Psoas muscle (tissue), 8 donors: ENCODE data around the gene ZNF845. TPM values are rescaled to one million over a fixed set of nuclear protein-coding genes. Genes with fewer than 3 reads are reported as not detected.

Source experiments
- ATAC-seq, 4 donors: fragments of 200-7000 bp; cut with Tn5 transposase; one replicate each; pipeline ENCODE4 v1.9.1; 2020; ENCODE audit warnings: moderate library complexity in 3 of 4, mild to moderate bottlenecking in 2 of 4
- DNase-seq, 2 donors: peaks; one replicate each; pipeline ENCODE4 v3.0.0-alpha.2; 2020
- H3K27ac ChIP-seq: fragments of 200-600 bp; one replicate; pipeline ENCODE4 v1.8.0; 2022
- H3K27me3 ChIP-seq, 3 donors: fragments of 200-600 bp in 1 of 3; one replicate each; pipeline versions ENCODE4 v1.6.1 to v1.8.0; 2013 to 2022; ENCODE audit warnings: low read length in 2 of 3, mild to moderate bottlenecking in 2 of 3, moderate library complexity in 1 of 3; ENCODE audit not compliant: insufficient read depth in 3 of 3
- H3K36me3 ChIP-seq, 2 donors: fragments of 200-600 bp in 1 of 2; one replicate each; pipeline versions ENCODE4 v1.6.1 to v1.8.0; 2013 to 2022; ENCODE audit warnings: low read depth in 1 of 2, mild to moderate bottlenecking in 1 of 2, moderate library complexity in 1 of 2; ENCODE audit not compliant: insufficient read depth in 1 of 2
- H3K4me1 ChIP-seq: fragments of 200-600 bp; one replicate; pipeline ENCODE4 v1.8.0; 2022
- H3K4me3 ChIP-seq: fragments of 200-600 bp; one replicate; pipeline ENCODE4 v1.8.0; 2022; ENCODE audit warnings: mild to moderate bottlenecking
- H3K9me3 ChIP-seq: fragments of 200-600 bp; one replicate; pipeline ENCODE4 v1.8.0; 2022
- WGBS, 3 donors: extraction: QIAGEN DNeasy Blood & Tissue Kit; methylation state at CpG; one replicate each; pipeline versions ENCODE4 v1.1.6 to v1.1.7; 2013; 5-methylcytosine and 5-hydroxymethylcytosine counted together
- intact Hi-C, 2 donors: fragments of 100-400 bp; cut with DNase I; formaldehyde crosslinking; loops; one replicate each; pipeline versions ENCODE4 v1.11.0 to v1.14.2; 2022
- polyA plus RNA-seq, 3 donors: library from polyadenylated mRNA; stranded (reverse); fragments of 200-250 nt; gene quantifications; one replicate each; pipeline ENCODE4 v1.2.3, GENCODE V29; 2013
- total RNA-seq, 4 donors: library from RNA; stranded (reverse); fragmentation: NEBNext Ultra II Directional in 2 of 4; extraction: Animal tissue kit (Norgen Biotek cat#: 25700) in 2 of 4; gene quantifications; one replicate each; pipeline versions ENCODE4 v1.2.1 to v1.2.4, GENCODE V29; 2021 to 2023
- TF ChIP-seq, protein P1 (sequence below): fragments of 200-600 bp; IDR thresholded peaks from one replicate; pipeline ENCODE4 v1.8.0; 2022; ENCODE audit warnings: antibody characterized with exemption
- donor health status: healthy with polysubstance abuse.
- donor health status: DM: no; HTN: no; CAD: no; lungs with moderate emphysema.
- donor health status: Bipolar disorder and iron deficiency.
- donor health status: healthy.
- donor health status: DM: yes; HTN: yes; CAD: no.
- donor health status: DM: no; HTN: no; CAD: no.
- donor health status: DM: no; HTN: no; CAD: no.
- donor health status: DM: yes; HTN: yes; CAD: no.

Gene ZNF845
- total and polyA plus RNA-seq, 7 donors: 0.81 to 5.1 (median 1.2) TPM

DNA sequence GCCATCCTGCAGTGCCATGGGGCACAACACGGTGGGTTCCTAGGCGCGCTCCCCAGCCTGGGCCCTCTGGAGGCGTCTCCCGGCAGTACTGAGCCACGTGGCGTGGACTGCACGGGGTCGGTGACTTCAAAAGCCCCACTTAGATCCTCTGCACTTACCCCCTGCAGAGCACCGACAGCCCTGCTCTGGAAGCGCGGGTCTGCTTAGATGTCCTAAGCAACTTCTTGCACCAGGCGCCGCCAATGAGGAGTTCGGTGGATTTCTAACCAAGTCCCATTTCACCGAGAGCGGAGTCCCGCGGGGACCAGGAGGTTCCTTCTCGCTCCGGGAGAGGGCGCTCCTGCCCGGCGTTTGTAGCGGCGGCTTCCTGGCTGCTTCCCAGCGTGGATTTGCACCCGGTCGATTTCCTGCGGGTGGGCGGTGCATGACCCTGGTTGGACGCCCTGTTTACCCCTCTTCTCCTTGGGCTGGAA is 25.2 kb upstream of the ZNF845 start:
- H3K27ac ChIP-seq: no peak overlapping the region
- no peak for ATAC-seq
- H3K4me1 ChIP-seq: no peaks in the 10 kb centered on the region
- TF ChIP-seq, protein P1, sequence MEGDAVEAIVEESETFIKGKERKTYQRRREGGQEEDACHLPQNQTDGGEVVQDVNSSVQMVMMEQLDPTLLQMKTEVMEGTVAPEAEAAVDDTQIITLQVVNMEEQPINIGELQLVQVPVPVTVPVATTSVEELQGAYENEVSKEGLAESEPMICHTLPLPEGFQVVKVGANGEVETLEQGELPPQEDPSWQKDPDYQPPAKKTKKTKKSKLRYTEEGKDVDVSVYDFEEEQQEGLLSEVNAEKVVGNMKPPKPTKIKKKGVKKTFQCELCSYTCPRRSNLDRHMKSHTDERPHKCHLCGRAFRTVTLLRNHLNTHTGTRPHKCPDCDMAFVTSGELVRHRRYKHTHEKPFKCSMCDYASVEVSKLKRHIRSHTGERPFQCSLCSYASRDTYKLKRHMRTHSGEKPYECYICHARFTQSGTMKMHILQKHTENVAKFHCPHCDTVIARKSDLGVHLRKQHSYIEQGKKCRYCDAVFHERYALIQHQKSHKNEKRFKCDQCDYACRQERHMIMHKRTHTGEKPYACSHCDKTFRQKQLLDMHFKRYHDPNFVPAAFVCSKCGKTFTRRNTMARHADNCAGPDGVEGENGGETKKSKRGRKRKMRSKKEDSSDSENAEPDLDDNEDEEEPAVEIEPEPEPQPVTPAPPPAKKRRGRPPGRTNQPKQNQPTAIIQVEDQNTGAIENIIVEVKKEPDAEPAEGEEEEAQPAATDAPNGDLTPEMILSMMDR: peak; percentile 9
- peaks cover 3 to 8% (median 5%) of the 10 kb centered on the region in 3 donors for H3K27me3 ChIP-seq
- 1 to 3% (median 2%) methylated on average over 32 of the region's 32 CpGs for WGBS, 3 donors
- no peaks in the 10 kb centered on the region for H3K36me3 ChIP-seq
- no peak overlapping the region for H3K4me3 ChIP-seq
- intact Hi-C loops: no loop called here
- DNase-seq: no peak
- H3K9me3 ChIP-seq: no peaks in the 10 kb centered on the region

- intact Hi-C loops: no loop called here
- Histone ChIP-seq H3K4me3 (no peak overlapping the region), H3K4me1 (no peaks in the 10 kb centered on the region), H3K36me3 (no peaks in the 10 kb centered on the region), H3K27ac (no peak overlapping the region), H3K27me3 (peaks cover 0 to 6% (median 0%) of the 10 kb centered on the region in 3 donors), H3K9me3 (no peaks in the 10 kb centered on the region)
- DNase-seq (no peak), ATAC-seq (no peak)
- WGBS, 3 donors: 44 to 52% (median 45%) methylated on average over 11 of the region's 11 CpGs
- TF ChIP-seq, protein P1: no peak
Measured at GRCh38 chr19:53311044-53311443, 22.5 kb upstream of the ZNF845 start.

DNA sequence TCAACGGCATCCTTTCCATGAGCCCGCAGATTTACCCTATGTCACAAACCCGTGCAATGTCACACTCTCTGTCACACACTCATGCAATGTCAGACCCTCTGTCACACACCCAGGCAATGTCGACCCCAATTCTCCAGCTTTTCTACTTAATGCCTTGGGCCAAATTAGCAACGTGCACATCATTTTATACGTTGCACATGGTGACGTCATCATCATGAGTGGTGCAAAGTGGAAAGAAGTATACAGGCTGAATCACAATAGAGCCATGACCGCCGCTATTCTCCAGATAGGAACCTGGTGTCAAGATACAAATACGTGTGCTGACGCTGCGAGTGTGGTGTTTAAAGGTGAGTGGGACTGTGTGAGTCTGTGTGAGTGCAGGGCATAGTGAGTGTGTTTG is 21.7 kb upstream of the ZNF845 start:
- intact Hi-C loops: no loop called here
- Histone ChIP-seq H3K4me3 (no peak overlapping the region), H3K4me1 (no peaks in the 10 kb centered on the region), H3K36me3 (no peaks in the 10 kb centered on the region), H3K9me3 (no peaks in the 10 kb centered on the region), H3K27ac (no peak overlapping the region), H3K27me3 (peaks cover 0 to 1% (median 0%) of the 10 kb centered on the region in 3 donors)
- ATAC-seq (no peak), DNase-seq (no peak)
- WGBS, 3 donors: 42 to 58% (median 56%) methylated on average over 12 of the region's 12 CpGs
- TF ChIP-seq, protein P1: no peak

DNA sequence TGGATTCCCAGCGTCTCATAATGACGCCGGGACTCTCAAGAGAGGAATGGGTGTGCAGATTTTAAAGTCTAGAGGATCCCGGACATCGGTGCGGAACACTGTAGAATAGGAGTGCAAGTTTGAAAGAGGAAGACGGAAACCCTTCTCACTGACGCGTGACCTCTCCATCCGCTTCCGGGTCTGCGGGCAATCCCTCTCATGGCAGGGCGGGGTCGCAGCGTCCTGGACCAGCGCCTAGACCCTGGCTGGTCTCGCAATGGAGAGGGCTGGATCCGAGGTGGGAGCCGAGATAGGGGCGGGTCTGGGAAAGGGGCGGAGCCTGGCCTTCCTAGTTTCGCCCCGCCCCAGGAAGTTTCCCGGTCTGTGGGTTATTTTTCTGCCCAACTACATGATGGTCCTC is 4.6 kb upstream of the ZNF845 start:
- no peaks in the 10 kb centered on the region for H3K4me1 ChIP-seq
- DNase-seq (peak; percentile 61 to 83), ATAC-seq (peak in 1 of 4 donors; percentile 59)
- TF ChIP-seq, protein P1: no peak
- H3K36me3 ChIP-seq: no peaks in the 10 kb centered on the region
- H3K4me3 ChIP-seq: peak overlapping the region; percentile 25
- peaks cover 0 to 3% (median 0%) of the 10 kb centered on the region in 3 donors for H3K27me3 ChIP-seq
- H3K27ac ChIP-seq: no peak overlapping the region
- intact Hi-C loops: no loop called here
- 21 to 31% (median 22%) methylated on average over 24 of the region's 24 CpGs for WGBS, 3 donors
- peaks cover 16% of the 10 kb centered on the region for H3K9me3 ChIP-seq

DNA sequence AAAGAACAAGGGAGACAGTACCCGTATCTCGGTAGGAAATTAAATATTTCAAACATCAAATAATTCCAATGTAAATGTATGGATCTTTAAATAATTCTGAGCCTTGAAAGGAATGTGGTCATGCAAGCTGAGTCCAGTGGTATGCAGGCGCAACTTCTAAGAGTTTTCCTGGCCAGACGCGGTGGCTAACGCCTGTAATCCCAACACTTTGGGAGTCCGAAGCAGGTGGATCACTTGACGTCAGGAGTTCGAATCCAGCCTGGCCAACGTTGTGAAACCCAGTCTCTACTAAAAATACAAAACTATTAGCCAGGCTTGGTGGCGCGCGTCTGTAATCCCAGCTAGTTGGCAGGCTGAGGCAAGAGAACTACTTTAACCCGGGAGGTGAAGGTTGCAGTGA is 1.1 kb upstream of the ZNF845 start:
- no peaks in the 10 kb centered on the region for H3K4me1 ChIP-seq
- TF ChIP-seq, protein P1: no peak
- intact Hi-C loops: no loop called here
- no peaks in the 10 kb centered on the region for H3K27me3 ChIP-seq
- peak overlapping the region; percentile 76 for H3K4me3 ChIP-seq
- H3K27ac ChIP-seq: no peak overlapping the region
- ATAC-seq (no peak), DNase-seq (no peak)
- no peaks in the 10 kb centered on the region for H3K36me3 ChIP-seq
- 20 to 53% (median 35%) methylated on average over 14 of the region's 14 CpGs for WGBS, 3 donors
- H3K9me3 ChIP-seq: peaks cover 3% of the 10 kb centered on the region
